GM18498 (cell line): Measurements from ENCODE around the gene BMS1.
"Not testable (repeated sequence)": the region's sequence is repeated elsewhere in the genome, so short reads cannot be mapped to it uniquely, and the experiment has no call there.

ENCODE experiments used
- ATAC-seq: cut with Tn5 transposase; IDR thresholded peaks from one replicate; pipeline ENCODE4 v1.9.1; 2021; ENCODE audit warnings: mild to moderate bottlenecking, moderate library complexity; ENCODE audit not compliant: unreplicated experiment

The BMS1 gene, protein sequence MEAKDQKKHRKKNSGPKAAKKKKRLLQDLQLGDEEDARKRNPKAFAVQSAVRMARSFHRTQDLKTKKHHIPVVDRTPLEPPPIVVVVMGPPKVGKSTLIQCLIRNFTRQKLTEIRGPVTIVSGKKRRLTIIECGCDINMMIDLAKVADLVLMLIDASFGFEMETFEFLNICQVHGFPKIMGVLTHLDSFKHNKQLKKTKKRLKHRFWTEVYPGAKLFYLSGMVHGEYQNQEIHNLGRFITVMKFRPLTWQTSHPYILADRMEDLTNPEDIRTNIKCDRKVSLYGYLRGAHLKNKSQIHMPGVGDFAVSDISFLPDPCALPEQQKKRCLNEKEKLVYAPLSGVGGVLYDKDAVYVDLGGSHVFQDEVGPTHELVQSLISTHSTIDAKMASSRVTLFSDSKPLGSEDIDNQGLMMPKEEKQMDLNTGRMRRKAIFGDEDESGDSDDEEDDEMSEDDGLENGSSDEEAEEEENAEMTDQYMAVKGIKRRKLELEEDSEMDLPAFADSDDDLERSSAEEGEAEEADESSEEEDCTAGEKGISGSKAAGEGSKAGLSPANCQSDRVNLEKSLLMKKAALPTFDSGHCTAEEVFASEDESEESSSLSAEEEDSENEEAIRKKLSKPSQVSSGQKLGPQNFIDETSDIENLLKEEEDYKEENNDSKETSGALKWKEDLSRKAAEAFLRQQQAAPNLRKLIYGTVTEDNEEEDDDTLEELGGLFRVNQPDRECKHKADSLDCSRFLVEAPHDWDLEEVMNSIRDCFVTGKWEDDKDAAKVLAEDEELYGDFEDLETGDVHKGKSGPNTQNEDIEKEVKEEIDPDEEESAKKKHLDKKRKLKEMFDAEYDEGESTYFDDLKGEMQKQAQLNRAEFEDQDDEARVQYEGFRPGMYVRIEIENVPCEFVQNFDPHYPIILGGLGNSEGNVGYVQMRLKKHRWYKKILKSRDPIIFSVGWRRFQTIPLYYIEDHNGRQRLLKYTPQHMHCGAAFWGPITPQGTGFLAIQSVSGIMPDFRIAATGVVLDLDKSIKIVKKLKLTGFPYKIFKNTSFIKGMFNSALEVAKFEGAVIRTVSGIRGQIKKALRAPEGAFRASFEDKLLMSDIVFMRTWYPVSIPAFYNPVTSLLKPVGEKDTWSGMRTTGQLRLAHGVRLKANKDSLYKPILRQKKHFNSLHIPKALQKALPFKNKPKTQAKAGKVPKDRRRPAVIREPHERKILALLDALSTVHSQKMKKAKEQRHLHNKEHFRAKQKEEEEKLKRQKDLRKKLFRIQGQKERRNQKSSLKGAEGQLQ

DNA sequence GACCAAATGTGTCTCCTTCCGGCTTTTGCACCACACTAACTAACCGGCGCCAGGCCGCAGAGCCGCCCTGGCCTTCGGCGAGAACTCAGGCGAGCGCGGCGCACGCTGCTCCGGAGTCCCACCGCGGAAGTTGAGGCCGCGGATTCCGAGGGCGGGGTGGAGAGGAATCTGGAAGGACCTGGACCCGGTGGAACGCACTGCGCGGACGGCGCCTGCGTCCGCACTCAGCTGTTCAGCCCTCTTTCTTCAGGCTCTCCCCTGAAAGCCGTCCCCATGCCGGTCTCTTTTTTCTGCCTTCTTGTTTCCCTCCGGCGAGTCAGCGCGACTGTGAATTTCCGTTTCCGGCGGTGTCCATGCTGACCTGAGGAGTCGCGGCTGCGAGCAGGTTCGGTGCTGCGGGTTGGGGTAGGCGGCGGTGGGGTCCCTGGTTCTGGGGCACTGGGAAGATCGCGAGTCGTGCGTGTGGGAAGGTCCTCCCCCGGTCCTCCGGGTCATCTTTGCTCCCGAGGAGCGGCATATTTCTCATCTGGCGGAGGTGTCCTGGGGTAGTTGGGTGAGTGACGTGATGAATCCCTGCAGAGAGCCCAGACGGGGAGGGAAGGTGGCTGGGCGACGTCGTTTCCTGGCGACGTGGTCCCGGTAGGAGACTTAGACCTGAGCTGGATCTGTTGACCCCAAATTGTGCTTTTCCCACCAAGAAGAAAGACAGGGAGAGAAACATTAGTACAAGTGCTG lies at the start of gene BMS1:
BMS1 (plus strand) TSS at position 350 of the 735 bp plus-strand sequence. CDS start 1,600 bp downstream, outside the sequence.
- ATAC-seq, result peak; percentile 96

DNA sequence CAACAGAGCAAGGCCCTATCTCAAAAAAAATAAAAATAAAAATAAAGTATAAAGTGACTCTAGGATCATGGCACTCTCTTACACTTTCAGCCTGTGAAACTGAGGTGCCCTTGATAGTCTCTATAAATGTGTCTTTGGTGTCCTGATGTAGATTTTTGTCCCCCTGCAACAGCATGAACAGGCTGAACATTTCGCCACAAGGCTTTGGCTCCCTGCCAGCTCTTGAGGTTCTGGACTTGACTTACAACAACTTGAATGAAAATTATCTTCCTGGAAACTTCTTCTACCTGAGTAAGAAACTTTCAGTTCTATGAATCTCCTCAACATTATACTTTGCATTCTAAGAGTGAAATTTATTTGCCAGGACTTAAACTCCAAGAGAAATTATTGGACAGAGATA lies 48.1 kb upstream of the BMS1 start:
- no peak for ATAC-seq

DNA sequence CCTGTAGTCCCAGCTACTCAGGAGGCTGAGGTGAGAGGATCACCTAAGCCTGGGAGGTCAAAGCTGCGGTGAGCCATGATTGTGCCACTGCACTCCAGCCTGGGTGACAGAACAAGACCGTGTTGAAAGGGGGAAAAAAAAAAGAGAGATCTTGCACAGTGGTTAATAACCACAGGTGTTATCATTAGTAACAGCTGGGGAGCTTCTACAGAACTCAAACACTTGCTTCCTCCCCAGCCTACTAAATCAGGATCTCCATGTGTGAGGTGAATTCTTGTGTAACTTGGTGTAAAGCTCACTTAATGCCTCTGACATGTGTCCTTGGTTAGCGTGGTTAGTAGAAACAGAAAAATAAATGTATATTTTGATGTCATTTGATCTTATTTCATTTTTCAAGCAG lies 43.9 kb upstream of the BMS1 start:
- ATAC-seq, result no peak

DNA sequence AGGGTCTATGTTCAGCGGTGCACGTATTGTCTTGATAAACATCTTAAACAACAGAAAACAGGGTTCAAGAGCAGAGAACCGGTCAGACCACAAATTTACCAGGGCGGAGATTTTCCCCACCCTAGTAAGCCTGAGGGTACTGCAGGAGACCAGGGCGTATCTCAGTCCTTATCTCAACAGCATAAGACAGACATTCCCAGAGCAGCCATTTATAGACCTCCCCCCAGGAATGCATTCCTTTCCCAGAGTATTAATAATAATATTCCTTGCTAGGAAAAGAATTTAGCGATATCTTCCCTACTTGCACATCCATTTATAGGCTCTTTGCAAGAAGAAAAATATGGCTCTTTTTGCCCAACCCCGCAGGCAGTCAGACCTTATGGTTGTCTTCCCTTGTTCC lies 41.1 kb upstream of the BMS1 start:
- not testable (repeated sequence) for ATAC-seq

DNA sequence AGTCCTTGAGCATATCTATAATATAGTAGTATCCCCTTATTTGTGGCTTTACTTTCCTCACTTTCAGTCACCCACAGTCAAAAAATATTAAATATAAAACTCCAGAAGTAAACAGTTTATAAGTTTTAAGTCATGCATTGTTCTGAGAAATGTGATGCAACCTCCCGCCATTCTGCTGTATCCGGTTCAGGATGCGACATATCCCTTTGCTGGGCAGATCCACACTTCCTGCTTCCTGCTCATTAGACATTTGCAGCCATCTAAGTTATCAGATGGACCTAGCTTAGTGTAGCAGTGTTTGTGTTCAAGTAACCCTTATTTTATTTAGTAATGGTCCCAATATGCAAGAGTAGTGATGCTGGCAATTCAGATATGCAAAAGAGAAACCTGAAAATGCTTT lies 38.9 kb upstream of the BMS1 start:
- ATAC-seq, result no peak

DNA sequence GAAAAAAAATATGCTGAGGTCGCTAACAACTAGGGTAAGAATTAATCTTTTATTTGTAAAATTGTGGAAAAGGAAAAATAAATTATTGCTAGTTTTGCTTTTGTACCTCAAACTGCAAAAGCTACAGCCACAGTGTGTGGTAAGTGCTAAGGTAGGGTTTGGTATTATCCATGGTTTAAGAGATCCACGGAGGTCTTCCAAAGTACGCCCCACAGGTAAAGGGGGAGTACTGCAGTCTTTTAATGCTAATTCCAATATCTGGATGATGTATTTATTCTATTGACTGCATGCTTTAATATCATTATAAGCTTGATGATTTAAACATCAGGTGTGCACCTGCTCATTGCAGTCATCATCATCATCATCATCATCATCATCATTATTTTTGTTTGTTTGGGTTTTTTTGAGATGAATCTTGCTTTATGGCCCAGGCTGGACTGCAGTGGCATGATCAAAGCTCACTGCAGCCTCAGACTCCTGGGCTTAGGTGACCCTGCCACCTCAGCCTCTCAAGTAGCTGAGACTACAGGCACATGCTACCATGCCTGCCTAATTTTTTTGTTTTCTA lies 38.4 kb upstream of the BMS1 start:
- ATAC-seq, result no peak

DNA sequence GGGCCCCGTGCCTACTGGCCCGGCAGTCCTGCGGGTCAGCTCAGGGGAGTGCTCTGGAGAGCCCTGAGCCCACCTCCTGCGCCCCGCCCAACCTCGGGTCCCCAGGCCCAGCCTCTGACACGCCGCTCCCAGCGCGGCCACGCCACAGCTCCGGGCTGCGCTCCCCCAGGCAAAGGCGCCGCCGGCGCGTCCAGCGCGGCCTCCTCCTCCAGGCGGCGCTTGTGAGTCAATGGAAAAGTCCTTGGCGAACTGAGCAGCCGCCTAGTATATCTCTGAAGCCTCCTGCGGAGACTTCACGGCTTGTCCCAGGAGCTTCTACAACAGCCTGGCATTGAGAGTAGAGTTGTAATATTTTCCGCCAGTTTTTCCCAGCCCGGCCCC lies 29.5 kb upstream of the BMS1 start:
- peak; percentile 59 for ATAC-seq

DNA sequence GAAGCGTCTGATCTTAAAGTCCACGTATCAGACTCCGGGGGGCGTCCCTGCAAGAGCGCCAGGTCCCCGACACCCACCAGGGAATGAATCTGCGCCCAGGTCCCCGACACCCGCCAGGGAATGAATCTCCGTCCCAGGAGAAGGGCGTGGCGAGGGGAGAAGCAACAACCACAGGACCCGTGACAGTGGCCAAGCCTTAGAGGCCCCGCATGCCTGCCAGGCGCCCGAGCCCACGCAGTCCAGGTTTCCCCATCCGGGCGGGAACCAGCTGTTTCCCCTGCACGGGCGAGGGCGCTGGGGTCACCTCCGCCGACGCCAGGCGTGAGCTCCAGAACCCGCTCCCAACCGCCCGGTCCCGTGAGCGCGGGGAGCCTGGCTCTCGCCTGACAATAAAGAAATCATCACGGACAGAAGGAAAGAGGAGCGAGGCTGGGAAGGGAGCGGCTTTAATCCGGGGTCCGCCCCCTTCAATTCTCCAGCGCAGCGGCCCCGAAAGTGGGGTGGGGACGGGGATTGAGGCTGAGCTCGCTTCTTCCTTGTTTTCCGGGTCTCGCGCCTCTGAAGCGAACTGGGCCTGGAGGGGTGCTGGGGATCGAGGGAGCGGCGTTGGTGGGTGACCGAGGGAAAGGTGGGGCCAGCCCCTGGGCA lies 29.0 kb upstream of the BMS1 start:
- no peak for ATAC-seq

DNA sequence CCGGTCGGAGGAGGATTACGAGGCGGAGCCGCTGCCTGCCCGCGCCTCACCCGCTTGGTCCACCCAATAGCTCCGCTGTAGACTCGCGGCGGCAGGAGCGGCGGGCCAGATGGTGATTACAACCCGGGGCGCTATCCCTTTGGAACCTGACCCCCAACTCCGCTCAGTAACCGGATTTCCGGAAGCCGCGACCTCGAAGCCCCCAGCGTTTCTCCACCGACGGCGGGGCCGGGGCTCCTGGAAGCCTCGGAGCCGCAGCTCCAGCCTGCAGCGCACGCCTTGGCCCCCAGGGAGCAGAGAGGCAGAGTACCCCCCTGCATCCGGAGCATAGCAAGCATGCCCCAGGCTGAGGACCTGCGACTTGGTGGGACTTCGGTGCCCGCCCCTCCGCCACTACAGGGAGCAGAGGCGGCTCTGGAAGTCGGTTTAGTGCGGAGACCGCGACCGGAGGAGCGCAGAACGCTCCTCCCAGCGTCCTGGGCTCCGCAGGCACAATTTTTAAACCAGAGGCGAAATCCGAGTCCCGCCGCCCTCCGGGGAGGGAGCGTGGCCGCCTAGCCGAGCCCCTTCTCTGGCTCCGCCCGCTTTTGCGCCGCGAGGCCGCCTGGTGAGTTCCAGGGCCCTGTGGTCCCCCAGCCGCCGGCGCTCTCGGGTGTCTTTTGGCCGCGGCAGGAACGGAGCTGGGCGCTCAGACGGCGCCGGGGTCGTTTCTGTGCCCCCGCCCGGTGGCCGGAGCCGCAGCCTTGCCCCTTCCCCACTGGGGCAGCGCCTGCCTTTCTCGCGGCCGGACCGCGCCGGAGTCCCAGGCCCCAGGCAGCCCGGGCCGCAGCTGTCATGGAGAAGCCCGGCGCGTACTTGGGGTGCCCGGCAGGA lies 28.2 kb upstream of the BMS1 start:
- no peak for ATAC-seq

DNA sequence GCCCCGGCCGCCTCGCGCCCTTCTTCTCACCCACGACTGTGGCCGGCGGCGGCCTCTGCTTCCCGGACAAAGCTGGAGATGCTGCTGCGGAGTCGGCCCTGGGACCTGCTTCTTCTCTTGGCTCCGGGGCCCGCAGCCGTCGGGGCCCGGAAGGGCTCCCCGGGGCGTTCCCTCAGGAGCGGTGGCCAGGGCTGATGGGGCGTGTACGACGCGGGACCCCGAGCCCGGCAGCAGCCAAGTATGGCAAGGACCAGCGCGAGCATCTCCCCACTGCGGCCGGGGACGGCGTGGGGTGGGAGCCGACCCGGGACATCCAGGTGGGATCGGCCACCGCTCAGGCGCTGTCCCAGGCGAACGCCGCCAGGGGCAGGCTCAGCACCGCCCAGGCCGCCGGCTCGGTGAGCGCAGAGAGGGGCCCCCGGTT lies 27.6 kb upstream of the BMS1 start:
- ATAC-seq, result no peak

DNA sequence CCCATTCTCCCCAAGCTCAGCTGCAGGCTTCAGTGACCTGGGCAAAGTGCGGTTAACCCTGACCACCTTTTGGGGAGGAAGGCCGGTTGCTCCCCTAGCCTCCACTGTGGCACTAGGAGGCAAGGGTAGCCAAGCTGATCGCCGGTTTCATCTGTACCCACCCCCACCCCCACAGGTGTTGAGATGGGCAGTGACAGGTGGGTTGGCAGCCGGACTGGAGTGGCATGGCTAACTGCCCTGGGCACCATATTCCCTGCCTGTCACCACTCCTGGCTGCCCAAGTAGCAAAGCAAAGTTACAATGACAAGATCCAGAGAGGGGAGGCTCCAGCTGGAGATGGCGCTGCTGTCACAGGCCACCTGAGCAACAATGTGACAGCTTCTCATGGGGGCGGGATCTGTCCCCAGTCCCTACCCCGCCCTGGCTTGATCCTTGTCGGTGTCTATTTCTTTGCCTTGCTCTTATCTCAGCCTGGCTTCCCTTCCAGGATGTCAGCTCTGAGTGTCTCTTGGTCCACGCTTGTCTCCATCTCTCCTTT lies 27.0 kb upstream of the BMS1 start:
- no peak for ATAC-seq

DNA sequence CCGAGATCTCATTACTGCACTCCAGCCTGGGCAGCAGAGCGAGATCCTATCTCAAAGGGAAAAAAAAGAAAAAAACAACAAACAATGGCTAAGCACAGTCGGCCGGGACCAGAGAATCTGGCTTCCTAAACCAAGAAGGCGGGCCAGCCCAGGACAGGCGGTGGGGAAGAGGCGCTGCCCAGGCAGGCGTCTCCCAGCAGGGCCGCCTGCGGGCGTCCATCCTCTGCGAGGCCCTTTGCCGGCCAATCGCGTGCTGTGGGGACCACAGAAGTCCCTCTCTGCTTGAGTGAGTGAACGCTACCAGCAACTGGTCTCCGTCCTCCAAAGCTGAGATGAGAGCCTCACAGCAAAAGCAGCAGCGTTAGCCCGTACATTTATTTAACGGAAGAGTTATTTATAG lies 14.7 kb upstream of the BMS1 start:
- ATAC-seq, result no peak

DNA sequence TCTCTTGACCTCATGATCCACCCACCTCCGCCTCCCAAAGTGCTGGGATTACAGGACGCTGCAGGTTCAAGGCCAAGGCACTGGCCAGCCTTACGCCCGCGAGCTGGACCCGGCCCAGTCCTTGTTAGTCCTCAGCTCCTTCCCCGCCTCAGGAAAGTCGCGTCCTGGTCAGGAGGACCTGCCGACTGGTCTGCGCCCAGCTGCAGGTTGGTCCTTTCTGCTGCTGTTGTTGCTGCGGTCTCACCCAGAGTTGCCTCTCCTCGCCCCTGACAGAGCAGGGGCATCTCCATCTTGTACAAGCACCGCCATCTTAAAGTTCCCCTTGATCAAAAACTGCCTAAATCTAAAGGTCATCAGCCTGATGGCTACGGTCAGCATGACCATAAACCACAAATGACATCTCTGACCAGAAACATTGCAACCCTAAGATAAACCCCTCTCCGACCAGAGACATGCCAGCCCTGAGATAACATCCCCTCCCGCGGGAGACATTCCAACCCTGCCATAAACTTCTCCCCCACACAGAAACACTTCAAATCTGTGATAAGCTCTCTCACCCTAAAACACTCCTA lies 13.9 kb upstream of the BMS1 start:
- no peak for ATAC-seq

DNA sequence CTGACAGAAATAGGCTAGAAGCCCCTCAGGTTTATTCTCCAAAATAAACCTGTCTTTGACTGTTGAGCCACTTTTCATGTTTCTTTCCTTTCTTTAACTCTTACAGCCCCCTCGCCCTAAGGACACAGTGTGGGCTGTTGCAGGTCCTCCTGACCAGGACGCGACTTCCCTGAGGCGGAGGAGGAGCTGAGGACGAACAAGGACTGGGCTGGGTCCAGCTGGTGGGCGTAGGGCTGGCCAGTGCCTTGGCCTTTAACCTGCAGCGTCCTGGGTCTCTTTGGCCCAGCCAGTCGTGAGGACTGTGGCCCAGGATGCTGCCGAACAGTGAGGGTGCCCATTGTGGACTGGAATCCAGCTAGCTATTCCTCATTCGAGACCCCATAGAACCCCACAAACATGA lies 13.4 kb upstream of the BMS1 start:
- no peak for ATAC-seq

DNA sequence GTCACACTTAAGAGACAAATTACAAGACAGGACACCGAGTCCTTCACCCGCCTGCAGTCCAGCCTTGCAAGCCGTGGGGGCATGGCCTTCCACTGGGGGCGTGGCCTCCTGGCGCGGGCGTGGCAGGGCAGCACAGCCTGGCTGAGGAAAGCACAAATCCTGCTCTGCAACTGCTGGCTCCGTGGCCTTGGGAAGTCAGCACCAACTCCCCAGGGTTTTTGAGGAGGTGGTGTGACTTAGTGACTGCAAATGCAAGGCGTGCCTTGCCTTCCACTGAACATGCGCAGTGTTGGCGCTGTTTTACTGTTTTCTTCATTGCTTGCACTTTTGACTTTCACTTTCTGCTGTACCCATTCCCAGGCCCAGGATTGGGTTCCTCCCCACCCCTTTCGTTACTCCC lies 12.9 kb upstream of the BMS1 start:
- no peak for ATAC-seq

DNA sequence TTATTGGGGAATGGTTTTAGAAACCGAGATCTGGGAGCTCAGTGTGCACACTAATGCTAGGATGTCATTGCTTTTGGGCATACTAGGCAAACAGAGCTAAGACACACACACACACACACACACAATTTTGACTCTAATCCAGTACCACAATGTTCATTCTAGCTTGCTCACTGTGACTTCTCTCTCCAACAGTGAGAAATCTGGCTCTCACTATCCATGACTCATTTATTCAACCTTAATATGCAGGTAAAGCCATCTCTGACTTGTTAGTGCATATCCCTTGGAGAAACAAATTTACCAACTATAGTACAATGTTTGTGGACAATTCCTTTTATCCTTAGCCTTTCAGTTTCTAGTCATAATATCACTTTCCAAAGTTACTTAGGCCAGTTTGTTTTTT lies 5.9 kb upstream of the BMS1 start:
- ATAC-seq, result no peak

DNA sequence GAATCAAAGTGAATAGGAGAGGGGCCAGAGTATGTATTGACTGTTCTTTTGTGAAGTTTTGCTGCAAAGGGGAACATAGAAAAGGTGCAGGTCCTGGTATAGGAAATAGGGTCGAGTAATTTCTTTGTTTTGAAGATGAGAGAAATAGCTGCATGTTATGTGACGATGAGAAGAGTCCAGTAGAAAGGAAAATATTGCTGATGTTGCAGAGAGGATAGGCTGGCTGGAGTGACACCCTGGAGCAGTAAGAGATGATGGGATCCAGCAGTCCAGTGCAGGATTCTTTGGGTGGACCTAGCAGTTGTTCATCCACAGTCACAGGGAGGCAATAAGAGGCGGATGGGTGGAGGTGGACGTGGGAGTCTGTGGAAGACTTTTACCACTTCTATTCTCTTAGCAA lies 2.1 kb upstream of the BMS1 start:
- no peak for ATAC-seq

DNA sequence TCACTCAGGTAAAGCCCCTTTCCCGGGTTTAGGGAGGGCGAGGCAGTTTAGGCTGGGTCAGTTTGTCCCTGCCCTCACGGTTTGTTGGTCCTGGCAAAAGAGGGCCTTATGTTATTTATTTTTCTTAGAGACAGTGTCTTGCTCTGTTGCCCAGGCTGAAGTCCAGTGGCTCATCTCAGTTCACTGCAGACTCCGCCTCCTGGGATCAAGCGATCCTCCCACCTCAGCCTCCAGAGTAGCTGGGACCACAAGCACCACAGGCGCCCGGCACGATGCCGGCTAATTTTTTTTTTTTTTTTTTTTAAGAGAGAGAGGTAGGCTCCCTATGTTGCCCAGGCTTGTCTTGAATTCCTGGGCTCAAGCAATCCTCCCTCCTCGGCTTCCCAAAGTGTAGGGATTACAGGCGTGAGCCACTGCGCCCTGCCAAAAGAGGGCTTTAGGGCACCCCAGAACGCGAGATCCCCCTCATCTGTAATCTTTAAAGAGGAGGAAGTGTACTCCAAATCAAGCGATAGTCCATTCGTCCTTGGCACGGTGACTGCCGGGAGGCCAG lies 626 bp upstream of the BMS1 start:
- peak; percentile 1 for ATAC-seq
